Measurements from ENCODE around the gene PSMG3. TPM values are rescaled to one million over a fixed set of nuclear protein-coding genes. Genes with fewer than 3 reads are reported as not detected.

The PSMG3 gene
- polyA plus RNA-seq, 1 donor (not counting 4 experiments of a cell fraction or from before 2014, with no cell fraction given): 49.6 TPM

- TF ChIP-seq EZH2 (IDR thresholded peaks at IDR 0.05; ENCODE audit: low read length): no peak
- TF ChIP-seq, protein P1, sequence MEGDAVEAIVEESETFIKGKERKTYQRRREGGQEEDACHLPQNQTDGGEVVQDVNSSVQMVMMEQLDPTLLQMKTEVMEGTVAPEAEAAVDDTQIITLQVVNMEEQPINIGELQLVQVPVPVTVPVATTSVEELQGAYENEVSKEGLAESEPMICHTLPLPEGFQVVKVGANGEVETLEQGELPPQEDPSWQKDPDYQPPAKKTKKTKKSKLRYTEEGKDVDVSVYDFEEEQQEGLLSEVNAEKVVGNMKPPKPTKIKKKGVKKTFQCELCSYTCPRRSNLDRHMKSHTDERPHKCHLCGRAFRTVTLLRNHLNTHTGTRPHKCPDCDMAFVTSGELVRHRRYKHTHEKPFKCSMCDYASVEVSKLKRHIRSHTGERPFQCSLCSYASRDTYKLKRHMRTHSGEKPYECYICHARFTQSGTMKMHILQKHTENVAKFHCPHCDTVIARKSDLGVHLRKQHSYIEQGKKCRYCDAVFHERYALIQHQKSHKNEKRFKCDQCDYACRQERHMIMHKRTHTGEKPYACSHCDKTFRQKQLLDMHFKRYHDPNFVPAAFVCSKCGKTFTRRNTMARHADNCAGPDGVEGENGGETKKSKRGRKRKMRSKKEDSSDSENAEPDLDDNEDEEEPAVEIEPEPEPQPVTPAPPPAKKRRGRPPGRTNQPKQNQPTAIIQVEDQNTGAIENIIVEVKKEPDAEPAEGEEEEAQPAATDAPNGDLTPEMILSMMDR (optimal IDR thresholded peaks at IDR 0.05 in 1 of 3, IDR thresholded peaks at IDR 0.05 in 1 of 3, conservative IDR thresholded peaks at IDR 0.05 in 1 of 3; ENCODE audit: extremely low read depth in 1 of 3, insufficient read depth in 2 of 3, low read length in 3 of 3): no peak
- peaks cover 26% of the 10 kb centered on the region for H3K27me3 ChIP-seq (ENCODE audit: control insufficient read depth, extremely low read depth, insufficient read depth, low read length)
- no peak overlapping the region for H3K4me2 ChIP-seq (ENCODE audit: control insufficient read depth, extremely low read depth, insufficient read depth, low read depth, low read length)
- no peak for FAIRE-seq
- H4K20me1 ChIP-seq (ENCODE audit: control insufficient read depth, extremely low read depth, insufficient read depth, low read length): peaks cover 4% of the 10 kb centered on the region
- no peak overlapping the region for H3K4me3 ChIP-seq (ENCODE audit: control insufficient read depth in 2 of 3, extremely low read depth in 1 of 3, insufficient read depth in 2 of 3, low read depth in 1 of 3, low read length in 3 of 3)
- H3K9me3 ChIP-seq (ENCODE audit: control insufficient read depth, low read depth, low read length): no peaks in the 10 kb centered on the region
- dilution Hi-C loops (cut with MboI; ENCODE audit: extremely low pct_ligation_motif_present, low sequenced_read_pairs): no loop called here
- H3K27ac ChIP-seq (ENCODE audit: control insufficient read depth, insufficient read depth, low read length): no peak overlapping the region
- DNase-seq (ENCODE audit: low read depth, low spot score): no peak
- no peaks in the 10 kb centered on the region for H3K36me3 ChIP-seq (ENCODE audit: control insufficient read depth in 2 of 2, extremely low read depth in 1 of 2, insufficient read depth in 2 of 2, low read length in 2 of 2)
- H3K9ac ChIP-seq (ENCODE audit: control insufficient read depth, extremely low read depth, insufficient read depth, low read length): no peak overlapping the region
- no peak overlapping the region for H2AFZ ChIP-seq (ENCODE audit: control insufficient read depth, low read length)
- peaks cover 3% of the 10 kb centered on the region for H3K4me1 ChIP-seq (ENCODE audit: control insufficient read depth, extremely low read depth, insufficient read depth, low read length)
- no peaks in the 10 kb centered on the region for H3K9me1 ChIP-seq (ENCODE audit: control insufficient read depth, extremely low read depth, insufficient read depth, low read length)
- H3K79me2 ChIP-seq (ENCODE audit: control insufficient read depth, insufficient read depth, low read length): no peaks in the 10 kb centered on the region
These were observed 26.6 kb upstream of the PSMG3 start for GRCh38 chr7:1596181-1597043.

DNA sequence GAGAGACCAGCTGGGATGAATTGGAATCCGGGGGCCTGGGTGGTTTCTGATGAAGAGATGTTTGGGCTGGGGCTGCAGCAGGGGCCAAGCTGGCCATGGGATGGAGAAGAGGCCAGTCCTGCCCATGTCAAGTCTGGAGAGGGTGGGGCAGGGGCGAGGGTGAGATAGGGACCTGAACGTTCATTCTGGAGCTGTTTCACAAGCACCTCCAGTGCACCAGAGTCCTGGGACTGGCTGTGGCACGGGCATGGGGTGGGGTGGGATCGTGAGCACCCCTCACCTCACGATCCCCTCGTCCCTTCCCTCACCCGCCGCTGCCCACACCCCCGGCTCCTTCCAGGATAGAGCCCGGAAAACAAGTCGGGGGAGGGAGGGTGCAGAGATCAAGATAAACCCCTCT is 25.8 kb upstream of the PSMG3 start:
- H3K36me3 ChIP-seq (ENCODE audit: control insufficient read depth in 2 of 2, extremely low read depth in 1 of 2, insufficient read depth in 2 of 2, low read length in 2 of 2): no peaks in the 10 kb centered on the region
- dilution Hi-C loops (cut with MboI; ENCODE audit: extremely low pct_ligation_motif_present, low sequenced_read_pairs): no loop called here
- H3K9ac ChIP-seq (ENCODE audit: control insufficient read depth, extremely low read depth, insufficient read depth, low read length): no peak overlapping the region
- FAIRE-seq: no peak
- peaks cover 5% of the 10 kb centered on the region for H4K20me1 ChIP-seq (ENCODE audit: control insufficient read depth, extremely low read depth, insufficient read depth, low read length)
- H3K79me2 ChIP-seq (ENCODE audit: control insufficient read depth, insufficient read depth, low read length): no peaks in the 10 kb centered on the region
- no peak overlapping the region for H3K27ac ChIP-seq (ENCODE audit: control insufficient read depth, insufficient read depth, low read length)
- H3K4me1 ChIP-seq (ENCODE audit: control insufficient read depth, extremely low read depth, insufficient read depth, low read length): peaks cover 3% of the 10 kb centered on the region
- no peak overlapping the region for H2AFZ ChIP-seq (ENCODE audit: control insufficient read depth, low read length)
- no peak overlapping the region for H3K4me3 ChIP-seq (ENCODE audit: control insufficient read depth in 2 of 3, extremely low read depth in 1 of 3, insufficient read depth in 2 of 3, low read depth in 1 of 3, low read length in 3 of 3)
- no peaks in the 10 kb centered on the region for H3K9me1 ChIP-seq (ENCODE audit: control insufficient read depth, extremely low read depth, insufficient read depth, low read length)
- H3K27me3 ChIP-seq (ENCODE audit: control insufficient read depth, extremely low read depth, insufficient read depth, low read length): peaks cover 34% of the 10 kb centered on the region
- H3K4me2 ChIP-seq (ENCODE audit: control insufficient read depth, extremely low read depth, insufficient read depth, low read depth, low read length): no peak overlapping the region
- no peaks in the 10 kb centered on the region for H3K9me3 ChIP-seq (ENCODE audit: control insufficient read depth, low read depth, low read length)
- no peak for DNase-seq (ENCODE audit: low read depth, low spot score)
- TF ChIP-seq EZH2 (IDR thresholded peaks at IDR 0.05; ENCODE audit: low read length): no peak
- TF ChIP-seq, protein P1 (optimal IDR thresholded peaks at IDR 0.05 in 1 of 3, IDR thresholded peaks at IDR 0.05 in 1 of 3, conservative IDR thresholded peaks at IDR 0.05 in 1 of 3; ENCODE audit: extremely low read depth in 1 of 3, insufficient read depth in 2 of 3, low read length in 3 of 3): no peak
